Left lung (tissue), 10 donors: Measurements from ENCODE around the gene BRCA2. TPM values are rescaled to one million over a fixed set of nuclear protein-coding genes. Genes with fewer than 3 reads are reported as not detected.
"Not testable (repeated sequence)": the region's sequence is repeated elsewhere in the genome, so short reads cannot be mapped to it uniquely, and the experiment has no call there.

Experiments
- ATAC-seq: fragments of 200-7000 bp; cut with Tn5 transposase; one replicate; pipeline ENCODE4 v1.9.1; 2020; ENCODE audit warnings: moderate library complexity
- DNase-seq, 4 donors: peaks; one replicate each; pipeline ENCODE4 v3.0.0-alpha.2; 2013 to 2020
- H3K27ac ChIP-seq, 2 donors: fragments of 200-600 bp; sonication (generic) in 1 of 2; one replicate each; pipeline versions ENCODE4 v1.5.0 to v1.8.0; 2020 to 2021
- H3K27me3 ChIP-seq, 2 donors: fragments of 200-600 bp; sonication (generic) in 1 of 2; one replicate each; pipeline versions ENCODE4 v1.5.0 to v1.8.0; 2020 to 2021
- H3K36me3 ChIP-seq, 2 donors: fragments of 200-600 bp; sonication (generic) in 1 of 2; one replicate each; pipeline versions ENCODE4 v1.5.0 to v1.8.0; 2020 to 2021
- H3K4me1 ChIP-seq, 2 donors: fragments of 200-600 bp; one replicate each; pipeline ENCODE4 v1.8.0; 2021
- H3K4me3 ChIP-seq, 2 donors: fragments of 200-600 bp; sonication (generic) in 1 of 2; one replicate each; pipeline versions ENCODE4 v1.5.0 to v1.8.0; 2020 to 2021; ENCODE audit warnings: mild to moderate bottlenecking in 1 of 2
- H3K9me3 ChIP-seq, 2 donors: fragments of 200-600 bp; sonication (generic) in 1 of 2; one replicate each; pipeline versions ENCODE4 v1.5.0 to v1.8.0; 2020 to 2021
- CTCF ChIP-seq, 2 donors: fragments of 200-600 bp; sonication (generic) in 1 of 2; IDR thresholded peaks; one replicate each; pipeline versions ENCODE4 v1.5.0 to v1.8.0; 2021; ENCODE audit warnings: antibody characterized with exemption in 2 of 2
- intact Hi-C, 2 donors: fragments of 100-400 bp; cut with DNase I; formaldehyde crosslinking; loops; one replicate each; pipeline versions ENCODE4 v1.11.2 to v1.14.2; 2022
- polyA plus RNA-seq, 6 donors: library from polyadenylated mRNA; unstranded; fragments of 120-200 nt; gene quantifications; one replicate each; pipeline ENCODE4 v1.2.1, GENCODE V29; 2013; ENCODE audit not compliant: insufficient read length in 6 of 6
- total RNA-seq, 2 donors: library from RNA; stranded (reverse); fragmentation: NEBNext Ultra II Directional; extraction: Animal tissue kit (Norgen Biotek cat#: 25700); gene quantifications; one replicate each; pipeline ENCODE4 v1.2.1, GENCODE V29; 2021
- donor health status: DM: no; HTN: yes; CAD: no.
- donor health status: DM: no; HTN: no; CAD: no.

The BRCA2 gene
- total and polyA plus RNA-seq, 8 donors = 4.5 to 14.9 (median 9.5) TPM

GRCh38 chr13:32334671-32335070, 19.4 kb downstream of the BRCA2 start:
- no peaks in the 10 kb centered on the region for H3K36me3 ChIP-seq
- no peak for TF ChIP-seq CTCF (IDR thresholded peaks at IDR 0.05)
- DNase-seq = no peak
- peaks cover 0 to 8% of the 10 kb centered on the region in 2 donors for H3K4me1 ChIP-seq
- intact Hi-C loops = no loop called here
- no peak overlapping the region for H3K27ac ChIP-seq
- no peak overlapping the region for H3K4me3 ChIP-seq
- no peaks in the 10 kb centered on the region for H3K27me3 ChIP-seq
- no peak for ATAC-seq
- no peaks in the 10 kb centered on the region for H3K9me3 ChIP-seq

GRCh38 chr13:32340914-32341313, 25.6 kb downstream of the BRCA2 start:
- DNase-seq = no peak
- intact Hi-C loops = no loop called here

GRCh38 chr13:32347651-32348050, 32.3 kb downstream of the BRCA2 start:
- H3K9me3 ChIP-seq = no peaks in the 10 kb centered on the region
- H3K4me3 ChIP-seq = no peak overlapping the region
- H3K27ac ChIP-seq = no peak overlapping the region
- intact Hi-C loops = no loop called here
- no peak for TF ChIP-seq CTCF (IDR thresholded peaks at IDR 0.05)
- no peaks in the 10 kb centered on the region for H3K4me1 ChIP-seq
- ATAC-seq (no peak), DNase-seq (no peak)
- no peaks in the 10 kb centered on the region for H3K27me3 ChIP-seq
- H3K36me3 ChIP-seq = peaks cover 0 to 13% of the 10 kb centered on the region in 2 donors

More at GRCh38 chr13:32340914-32341313, 25.6 kb downstream of the BRCA2 start:
- no peak overlapping the region for H3K4me3 ChIP-seq
- H3K4me1 ChIP-seq = peaks cover 0 to 13% of the 10 kb centered on the region in 2 donors
- peak; percentile 37 for ATAC-seq
- H3K9me3 ChIP-seq = no peaks in the 10 kb centered on the region
- TF ChIP-seq CTCF (IDR thresholded peaks at IDR 0.05) = no peak
- no peaks in the 10 kb centered on the region for H3K27me3 ChIP-seq
- no peaks in the 10 kb centered on the region for H3K36me3 ChIP-seq
- H3K27ac ChIP-seq = peak overlapping the region in 1 of 2 donors; percentile 38

GRCh38 chr13:32350839-32351441, 35.6 kb downstream of the BRCA2 start:
- intact Hi-C loops, ATAC-seq, DNase-seq, H3K27ac ChIP-seq, H3K4me3 ChIP-seq, H3K4me1 ChIP-seq, H3K27me3 ChIP-seq, H3K9me3 ChIP-seq: not testable (repeated sequence)
- H3K36me3 ChIP-seq = peaks cover 0 to 13% of the 10 kb centered on the region in 2 donors

- no peaks in the 10 kb centered on the region for H3K9me3 ChIP-seq
These were observed 38.7 kb downstream of the BRCA2 start for GRCh38 chr13:32354040-32354439.

GRCh38 chr13:32355935-32356334, 40.6 kb downstream of the BRCA2 start:
- H3K9me3 ChIP-seq, H3K4me3 ChIP-seq, intact Hi-C loops, DNase-seq, H3K4me1 ChIP-seq, H3K27me3 ChIP-seq, H3K27ac ChIP-seq: not testable (repeated sequence)
- ATAC-seq = peak; percentile 55
- peaks cover 0 to 13% of the 10 kb centered on the region in 2 donors for H3K36me3 ChIP-seq

More at GRCh38 chr13:32354040-32354439, 38.7 kb downstream of the BRCA2 start:
- no peak for TF ChIP-seq CTCF (IDR thresholded peaks at IDR 0.05)
- H3K4me3 ChIP-seq = no peak overlapping the region
- peaks cover 0 to 14% of the 10 kb centered on the region in 2 donors for H3K36me3 ChIP-seq
- no peaks in the 10 kb centered on the region for H3K27me3 ChIP-seq
- DNase-seq = no peak
- intact Hi-C loops = no loop called here
- no peaks in the 10 kb centered on the region for H3K4me1 ChIP-seq
- no peak overlapping the region for H3K27ac ChIP-seq
- no peak for ATAC-seq
